Measurements from ENCODE around the gene KMT2B.

KMT2B gene

DNA sequence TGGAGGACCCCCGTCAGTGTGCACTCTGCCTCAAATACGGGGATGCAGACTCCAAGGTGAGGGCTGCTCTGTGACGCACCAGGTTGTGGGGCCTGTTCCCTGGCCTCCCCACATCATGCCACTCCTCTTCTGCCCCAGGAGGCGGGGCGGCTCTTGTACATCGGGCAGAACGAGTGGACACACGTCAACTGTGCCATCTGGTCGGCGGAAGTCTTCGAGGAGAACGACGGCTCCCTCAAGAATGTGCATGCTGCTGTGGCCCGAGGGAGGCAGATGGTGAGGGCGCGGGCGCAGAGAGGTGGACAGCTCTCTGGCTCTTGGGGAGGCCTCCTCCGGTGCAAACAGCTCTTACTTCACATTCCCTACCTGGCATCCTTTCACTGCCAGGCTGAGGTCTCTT is 11.2 kb downstream of the KMT2B start:
- H4K20me1 ChIP-seq (ENCODE audit: insufficient read depth, low read length) = no peaks in the 10 kb centered on the region
- H3K9me2 ChIP-seq (replicated peaks; ENCODE audit: insufficient read depth, low read length) = no peaks in the 10 kb centered on the region
- no peaks in the 10 kb centered on the region for H3K79me2 ChIP-seq (ENCODE audit: low read length)
- no peak overlapping the region for H3K9ac ChIP-seq (ENCODE audit: low read length)
- H3K36me3 ChIP-seq (replicated peaks; ENCODE audit: insufficient read depth, low read length) = peaks cover 12% of the 10 kb centered on the region; the same call in 1 of the 2 replicates
- no peaks in the 10 kb centered on the region for H3F3A ChIP-seq (ENCODE audit: insufficient read depth, low read length)
- H3K4me2 ChIP-seq (ENCODE audit: low read depth, low read length) = no peak overlapping the region
- H2AFZ ChIP-seq (ENCODE audit: low read length) = no peak overlapping the region
- H3K27ac ChIP-seq (ENCODE audit: low read length) = no peak overlapping the region
- DNase-seq = no peak
- H3K27me3 ChIP-seq (replicated peaks; ENCODE audit: insufficient read depth, low read length) = no peaks in the 10 kb centered on the region
- H3K9me3 ChIP-seq (replicated peaks; ENCODE audit: insufficient read depth, low read length) = no peaks in the 10 kb centered on the region
- no peak overlapping the region for H3K4me3 ChIP-seq (ENCODE audit: low read length)
- TF ChIP-seq EZH2 (optimal IDR thresholded peaks at IDR 0.05; ENCODE audit: low read depth, low read length) (no peak), EZH2phosphoT487 (IDR thresholded peaks at IDR 0.05; ENCODE audit: low read length) (no peak)
- TF ChIP-seq, protein P1, sequence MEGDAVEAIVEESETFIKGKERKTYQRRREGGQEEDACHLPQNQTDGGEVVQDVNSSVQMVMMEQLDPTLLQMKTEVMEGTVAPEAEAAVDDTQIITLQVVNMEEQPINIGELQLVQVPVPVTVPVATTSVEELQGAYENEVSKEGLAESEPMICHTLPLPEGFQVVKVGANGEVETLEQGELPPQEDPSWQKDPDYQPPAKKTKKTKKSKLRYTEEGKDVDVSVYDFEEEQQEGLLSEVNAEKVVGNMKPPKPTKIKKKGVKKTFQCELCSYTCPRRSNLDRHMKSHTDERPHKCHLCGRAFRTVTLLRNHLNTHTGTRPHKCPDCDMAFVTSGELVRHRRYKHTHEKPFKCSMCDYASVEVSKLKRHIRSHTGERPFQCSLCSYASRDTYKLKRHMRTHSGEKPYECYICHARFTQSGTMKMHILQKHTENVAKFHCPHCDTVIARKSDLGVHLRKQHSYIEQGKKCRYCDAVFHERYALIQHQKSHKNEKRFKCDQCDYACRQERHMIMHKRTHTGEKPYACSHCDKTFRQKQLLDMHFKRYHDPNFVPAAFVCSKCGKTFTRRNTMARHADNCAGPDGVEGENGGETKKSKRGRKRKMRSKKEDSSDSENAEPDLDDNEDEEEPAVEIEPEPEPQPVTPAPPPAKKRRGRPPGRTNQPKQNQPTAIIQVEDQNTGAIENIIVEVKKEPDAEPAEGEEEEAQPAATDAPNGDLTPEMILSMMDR (IDR thresholded peaks at IDR 0.05; ENCODE audit: low read length) = no peak
- H3K4me1 ChIP-seq (ENCODE audit: low read length) = no peaks in the 10 kb centered on the region

DNA sequence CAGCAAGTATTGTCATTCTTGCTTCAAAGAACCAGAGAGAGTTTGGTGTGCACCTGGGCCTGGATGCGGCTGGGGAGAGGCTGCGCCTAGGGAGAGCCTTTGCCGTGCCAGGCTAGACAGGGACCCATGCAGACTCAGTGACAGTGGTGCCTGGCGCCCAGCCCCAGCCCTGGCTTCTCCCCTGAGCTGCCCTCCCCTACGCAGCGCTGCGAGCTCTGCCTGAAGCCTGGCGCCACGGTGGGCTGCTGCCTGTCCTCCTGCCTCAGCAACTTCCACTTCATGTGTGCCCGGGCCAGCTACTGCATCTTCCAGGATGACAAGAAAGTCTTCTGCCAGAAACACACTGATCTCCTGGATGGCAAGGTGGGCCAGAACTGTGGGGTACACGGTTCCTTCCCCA is 12.0 kb downstream of the KMT2B start:
- H3K36me3 ChIP-seq (replicated peaks; ENCODE audit: insufficient read depth, low read length) = peaks cover 12% of the 10 kb centered on the region; the same call in 1 of the 2 replicates
- H3K4me3 ChIP-seq (ENCODE audit: low read length) = no peak overlapping the region
- H2AFZ ChIP-seq (ENCODE audit: low read length) = no peak overlapping the region
- no peaks in the 10 kb centered on the region for H3F3A ChIP-seq (ENCODE audit: insufficient read depth, low read length)
- no peaks in the 10 kb centered on the region for H3K79me2 ChIP-seq (ENCODE audit: low read length)
- DNase-seq = no peak
- no peaks in the 10 kb centered on the region for H4K20me1 ChIP-seq (ENCODE audit: insufficient read depth, low read length)
- TF ChIP-seq, protein P1 (IDR thresholded peaks at IDR 0.05; ENCODE audit: low read length) = no peak
- TF ChIP-seq EZH2 (optimal IDR thresholded peaks at IDR 0.05; ENCODE audit: low read depth, low read length) (no peak), EZH2phosphoT487 (IDR thresholded peaks at IDR 0.05; ENCODE audit: low read length) (no peak)
- no peak overlapping the region for H3K9ac ChIP-seq (ENCODE audit: low read length)
- no peaks in the 10 kb centered on the region for H3K4me1 ChIP-seq (ENCODE audit: low read length)
- H3K9me3 ChIP-seq (replicated peaks; ENCODE audit: insufficient read depth, low read length) = no peaks in the 10 kb centered on the region
- H3K4me2 ChIP-seq (ENCODE audit: low read depth, low read length) = no peak overlapping the region
- H3K9me2 ChIP-seq (replicated peaks; ENCODE audit: insufficient read depth, low read length) = no peaks in the 10 kb centered on the region
- no peaks in the 10 kb centered on the region for H3K27me3 ChIP-seq (replicated peaks; ENCODE audit: insufficient read depth, low read length)
- no peak overlapping the region for H3K27ac ChIP-seq (ENCODE audit: low read length)

DNA sequence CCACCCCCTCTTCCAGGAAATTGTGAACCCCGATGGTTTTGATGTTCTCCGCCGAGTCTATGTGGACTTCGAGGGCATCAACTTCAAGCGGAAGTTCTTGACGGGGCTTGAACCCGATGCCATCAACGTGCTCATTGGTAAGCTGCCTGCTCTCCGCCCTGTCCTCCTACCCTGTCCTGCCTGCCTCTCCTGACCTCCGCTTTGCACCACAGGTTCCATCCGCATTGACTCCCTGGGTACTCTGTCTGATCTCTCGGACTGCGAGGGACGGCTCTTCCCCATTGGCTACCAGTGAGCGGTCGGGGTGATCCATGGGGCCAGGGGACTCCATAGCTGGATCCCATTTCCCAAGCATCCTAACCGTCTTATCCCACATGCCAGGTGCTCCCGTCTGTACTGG is 12.5 kb downstream of the KMT2B start:
- Histone ChIP-seq H3K4me3 (ENCODE audit: low read length) (no peak overlapping the region), H4K20me1 (ENCODE audit: insufficient read depth, low read length) (no peaks in the 10 kb centered on the region), H3K9ac (ENCODE audit: low read length) (no peak overlapping the region), H3K27ac (ENCODE audit: low read length) (no peak overlapping the region), H2AFZ (ENCODE audit: low read length) (no peak overlapping the region), H3K9me3 (replicated peaks; ENCODE audit: insufficient read depth, low read length) (no peaks in the 10 kb centered on the region), H3K4me2 (ENCODE audit: low read depth, low read length) (no peak overlapping the region), H3K36me3 (replicated peaks; ENCODE audit: insufficient read depth, low read length) (peaks cover 12% of the 10 kb centered on the region; the same call in 1 of the 2 replicates), H3K79me2 (ENCODE audit: low read length) (no peaks in the 10 kb centered on the region), H3F3A (ENCODE audit: insufficient read depth, low read length) (no peaks in the 10 kb centered on the region), H3K27me3 (replicated peaks; ENCODE audit: insufficient read depth, low read length) (no peaks in the 10 kb centered on the region), H3K9me2 (replicated peaks; ENCODE audit: insufficient read depth, low read length) (no peaks in the 10 kb centered on the region), H3K4me1 (ENCODE audit: low read length) (no peaks in the 10 kb centered on the region)
- TF ChIP-seq EZH2phosphoT487 (IDR thresholded peaks at IDR 0.05; ENCODE audit: low read length) (no peak), EZH2 (optimal IDR thresholded peaks at IDR 0.05; ENCODE audit: low read depth, low read length) (no peak)
- TF ChIP-seq, protein P1 (IDR thresholded peaks at IDR 0.05; ENCODE audit: low read length) = no peak
- DNase-seq = no peak
